Activated T-helper 1 cell treated with Interleukin-2 at 50 U/mL for 16 hours (primary cell): ENCODE measurements around the gene CPM.
"Not testable (repeated sequence)": the region's sequence is repeated elsewhere in the genome, so short reads cannot be mapped to it uniquely, and the experiment has no call there.

Experiments
- DNase-seq: peaks from one replicate; pipeline ENCODE4 v3.0.0-alpha.2; 2020; ENCODE audit warnings: low read depth

Gene CPM

DNA sequence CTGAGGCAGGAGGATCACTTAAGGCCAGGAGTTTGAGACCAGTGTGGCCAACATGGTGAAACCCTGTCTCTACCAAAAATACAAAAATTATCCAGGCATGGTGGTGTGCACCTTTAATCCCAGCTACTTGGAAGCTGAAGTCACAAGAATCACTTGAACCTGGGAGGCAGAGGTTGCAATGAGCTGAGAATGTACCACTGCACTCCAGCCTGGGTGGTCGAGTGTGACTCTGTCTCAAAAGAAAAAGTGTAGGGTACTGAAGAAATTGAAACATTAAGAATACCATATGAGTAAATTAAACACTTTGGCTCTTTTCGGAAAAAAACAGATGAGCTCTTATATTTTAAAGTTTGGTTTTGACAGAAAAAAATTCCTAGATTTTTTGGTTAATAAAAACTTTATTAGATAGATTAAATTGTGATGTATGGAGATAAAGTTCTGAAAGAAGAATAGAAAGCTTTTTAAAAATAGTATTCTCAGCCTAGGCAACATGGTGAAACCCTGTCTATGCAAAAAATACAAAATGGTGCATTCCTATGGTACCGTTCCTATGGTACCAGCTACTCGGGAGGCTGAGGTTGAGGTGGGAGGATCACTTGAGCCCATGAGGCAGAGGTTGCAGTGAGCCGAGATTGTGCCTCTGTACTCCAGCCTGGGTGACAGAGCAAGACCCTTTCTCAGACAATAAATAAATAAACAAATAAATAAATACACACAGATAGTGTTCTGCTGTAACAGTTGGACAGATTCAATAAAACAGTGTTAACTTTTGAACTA is 104.9 kb downstream of the CPM start:
- DNase-seq, result no peak

DNA sequence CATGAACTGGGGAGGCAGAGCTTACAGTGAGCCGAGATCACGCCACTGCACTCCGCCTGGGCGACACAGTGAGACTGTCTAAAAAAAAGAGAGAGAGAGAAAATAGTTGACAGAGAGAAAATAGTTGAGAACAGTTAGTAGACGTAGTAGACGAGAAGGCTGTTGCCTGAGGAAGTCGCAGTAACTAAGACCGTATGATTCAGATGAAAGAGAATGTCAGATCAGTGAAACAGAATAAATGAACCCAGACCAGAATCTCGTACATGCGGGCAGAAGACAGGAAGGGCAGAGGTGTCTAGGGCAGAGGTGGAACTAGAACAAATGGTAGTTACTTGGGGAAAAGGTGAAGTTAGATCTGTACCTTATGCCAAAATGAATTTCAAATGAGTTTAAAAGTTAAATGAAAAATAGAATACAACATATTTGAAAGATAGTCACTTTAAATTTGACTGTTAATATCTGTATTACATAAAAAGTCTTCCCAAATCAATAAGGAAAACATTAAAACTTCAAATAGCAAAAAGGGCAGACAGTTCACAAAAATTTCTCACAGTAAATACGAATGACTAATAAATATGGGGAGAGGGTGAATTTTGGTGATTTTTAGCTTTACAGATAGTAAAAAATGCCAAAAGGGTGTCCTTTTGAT is 107.3 kb downstream of the CPM start:
- no peak for DNase-seq

DNA sequence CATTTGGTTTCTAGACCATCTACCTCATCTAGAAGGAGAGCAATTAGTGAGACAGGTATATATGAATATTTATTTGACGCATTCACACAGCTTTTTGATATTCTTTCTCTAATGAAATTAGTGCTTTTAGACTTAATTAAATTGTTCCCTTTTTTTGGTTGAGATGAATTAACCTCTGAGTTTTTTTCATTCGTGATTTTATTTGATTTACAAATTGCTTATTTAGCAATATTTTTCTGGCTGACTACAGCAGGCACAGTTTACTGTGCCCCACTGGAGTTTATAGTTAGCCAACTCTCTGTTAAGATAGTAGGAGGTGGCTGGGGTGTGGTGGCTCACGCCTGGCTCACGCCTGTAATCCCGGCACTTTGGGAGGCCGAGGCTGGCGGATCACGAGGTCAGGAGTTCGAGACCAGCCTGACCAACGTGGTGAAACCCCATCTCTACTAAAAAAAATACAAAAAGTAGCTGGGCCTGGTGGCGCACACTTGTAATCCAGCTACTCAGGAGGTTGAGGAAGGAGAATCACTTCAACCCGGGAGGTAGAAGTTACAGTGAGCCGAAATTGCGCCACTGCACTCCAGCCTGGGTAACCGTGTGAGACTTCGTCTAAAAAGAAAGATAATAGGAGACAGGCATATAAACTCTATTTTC is 108.2 kb downstream of the CPM start:
- DNase-seq, result no peak

DNA sequence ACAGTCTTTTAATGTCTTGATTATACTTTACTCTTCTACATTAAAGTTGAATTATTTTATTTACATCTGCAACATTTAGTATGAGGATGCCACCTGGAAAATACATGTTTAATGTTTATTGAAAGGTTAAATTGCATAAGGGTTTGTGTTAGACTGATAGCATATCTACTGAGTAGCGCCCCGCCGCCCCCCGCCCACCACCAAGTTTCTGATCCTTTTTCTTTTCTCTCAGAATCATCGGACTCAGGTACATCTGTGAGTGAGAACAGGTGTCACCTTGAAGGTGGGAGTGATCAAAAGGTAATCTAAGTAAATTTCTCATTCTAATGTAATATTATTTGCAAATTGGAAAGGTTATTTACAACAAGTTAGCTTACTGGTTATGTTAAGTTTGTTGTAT is 108.8 kb downstream of the CPM start:
- DNase-seq, result no peak

DNA sequence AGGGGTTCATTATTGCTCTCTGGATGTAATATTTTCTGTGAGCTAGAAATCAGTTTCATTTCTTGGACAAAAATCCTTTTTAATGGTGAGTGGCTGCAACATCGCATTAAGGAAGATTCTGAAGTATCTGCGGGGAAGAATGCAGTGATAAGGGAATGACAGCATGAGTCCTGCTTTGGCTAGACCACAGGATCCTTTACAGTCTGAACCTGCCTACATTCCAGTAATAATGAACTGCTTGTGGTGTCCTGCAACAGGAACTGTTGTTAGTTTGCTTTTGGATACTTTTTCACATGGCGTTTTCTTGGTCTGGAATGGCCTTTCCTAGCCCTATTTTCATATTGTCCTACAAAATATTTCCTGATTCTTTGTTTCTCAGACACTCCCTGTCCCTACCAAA is 109.3 kb downstream of the CPM start:
- DNase-seq, result no peak

DNA sequence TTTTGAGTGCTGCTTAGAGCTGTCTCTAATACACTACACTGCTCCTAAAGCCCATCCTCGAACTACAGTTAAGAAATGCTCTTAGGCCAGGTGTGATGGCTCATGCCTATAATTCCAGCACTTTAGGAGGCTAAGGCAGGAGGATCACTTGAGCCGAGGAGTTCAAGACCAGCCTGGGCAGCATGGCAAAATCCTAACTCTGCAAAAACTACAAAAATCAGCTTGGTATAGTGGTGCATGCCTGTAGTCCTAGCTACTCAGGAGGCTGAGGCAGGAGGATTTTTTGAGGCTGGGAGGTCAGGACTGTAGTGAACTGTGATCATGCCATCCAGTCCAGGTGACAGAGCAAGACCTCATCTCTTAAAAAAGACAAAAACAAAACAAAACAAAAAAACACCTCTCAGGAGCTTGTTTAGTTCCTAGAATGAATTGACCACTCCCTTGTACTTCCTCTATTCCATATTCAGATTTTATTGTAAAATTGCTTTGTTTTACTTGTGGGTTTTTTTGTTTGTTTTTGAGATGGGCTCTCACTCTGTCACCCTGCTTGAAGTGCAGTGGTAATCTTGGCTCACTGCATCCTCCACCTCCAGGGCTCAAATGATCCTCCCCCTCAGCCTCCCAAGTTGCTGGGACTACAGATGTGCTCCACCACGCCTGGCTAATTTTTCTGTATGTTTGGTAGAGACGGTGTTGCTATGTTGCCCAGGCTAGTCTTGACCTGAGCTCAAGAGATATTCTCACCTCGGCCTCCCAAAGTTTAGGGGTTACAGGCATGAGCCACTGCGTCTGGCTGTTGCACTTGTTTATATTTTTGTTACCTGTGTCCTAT is 111.4 kb downstream of the CPM start:
- DNase-seq, result no peak

DNA sequence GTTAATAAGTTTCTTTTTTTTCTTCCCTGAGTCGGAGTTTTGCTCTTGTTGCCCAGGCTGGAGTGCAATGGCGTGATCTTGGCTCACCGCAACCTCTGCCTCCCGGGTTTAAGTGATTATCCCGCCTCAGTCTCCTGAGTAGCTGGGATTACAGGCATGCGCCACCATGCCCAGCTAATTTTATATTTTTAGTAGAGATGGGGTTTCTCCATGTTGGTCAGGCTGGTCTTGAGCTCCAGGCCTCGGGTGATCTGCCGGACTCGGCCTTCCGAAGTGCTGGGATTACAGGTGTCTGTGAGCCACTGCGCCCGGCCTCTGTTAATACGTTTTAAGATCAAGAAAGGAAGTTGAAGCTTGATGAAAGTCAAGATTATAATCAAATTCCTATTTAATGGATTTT is 113.5 kb downstream of the CPM start:
- not testable (repeated sequence) for DNase-seq

DNA sequence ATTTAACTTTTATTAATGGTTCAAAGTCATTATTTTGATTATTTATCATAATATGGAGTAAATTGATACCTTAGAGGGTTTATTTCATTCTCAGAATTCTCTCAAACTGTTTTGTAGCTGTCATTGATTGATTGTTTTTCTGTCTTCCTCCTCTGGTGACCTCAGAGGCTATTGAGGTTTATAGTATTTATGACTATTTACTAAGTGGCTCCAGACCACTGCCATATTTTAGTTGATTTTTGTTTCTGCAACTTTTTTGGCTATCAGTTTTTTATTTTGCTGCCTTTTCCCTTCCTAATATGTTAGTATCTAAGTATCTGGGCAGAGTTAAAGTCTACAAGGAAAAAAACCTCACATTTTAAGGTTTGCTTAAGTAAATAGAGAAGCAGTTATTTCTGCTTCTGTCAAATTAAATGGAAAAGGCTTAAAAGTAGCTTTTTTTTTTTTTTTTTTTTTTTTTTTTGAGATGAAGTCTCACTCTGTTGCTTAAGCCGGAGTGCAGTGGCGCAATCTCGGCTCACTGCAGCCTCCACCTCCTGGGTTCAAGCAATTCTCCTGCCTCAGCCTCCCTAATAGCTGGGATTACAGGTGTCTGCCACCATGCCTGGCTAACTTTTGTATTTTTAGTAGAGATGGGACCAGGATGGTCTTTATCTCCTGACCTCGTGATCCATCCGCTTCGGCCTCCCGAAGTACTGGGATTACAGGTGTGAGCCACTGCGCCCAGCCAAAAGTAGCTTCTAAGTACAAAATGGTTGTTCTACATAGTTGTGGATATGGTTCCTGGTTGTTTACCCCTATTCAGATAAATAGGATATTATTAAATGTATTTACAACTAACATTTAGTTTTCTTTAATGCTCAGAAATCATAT is 116.8 kb downstream of the CPM start:
- no peak for DNase-seq

DNA sequence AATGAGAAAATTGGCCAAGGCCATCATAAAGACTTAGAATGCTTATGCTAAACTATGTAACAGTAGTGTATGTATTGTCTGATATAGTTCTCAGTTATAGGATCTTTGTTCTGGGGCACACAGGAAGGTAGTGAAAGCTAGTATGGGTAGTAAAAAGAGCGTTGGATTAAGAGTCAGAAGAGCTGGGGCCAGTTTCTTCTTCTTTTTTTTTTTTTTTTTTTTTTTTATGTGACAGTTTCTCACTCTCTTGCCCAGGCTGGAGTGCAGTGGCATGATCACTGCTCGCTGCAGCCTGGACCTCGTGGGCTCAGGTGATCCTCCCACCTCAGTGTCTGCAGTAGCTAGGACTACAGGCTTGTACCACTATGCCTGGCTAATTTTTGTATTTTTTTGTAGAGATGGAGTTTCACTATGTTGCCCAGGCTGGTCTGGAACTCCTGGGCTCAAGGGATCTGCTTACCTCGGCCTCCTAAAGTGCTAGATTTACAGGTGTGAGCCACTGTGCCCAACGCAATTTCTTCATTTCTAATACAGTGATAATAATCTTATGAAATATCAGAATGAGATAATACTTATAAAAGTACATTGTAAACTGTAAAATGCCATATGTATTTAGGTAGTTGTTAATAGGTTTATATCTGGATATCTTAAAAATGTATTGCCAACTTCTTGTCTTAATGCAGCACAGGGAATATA is 117.6 kb downstream of the CPM start:
- no peak for DNase-seq

DNA sequence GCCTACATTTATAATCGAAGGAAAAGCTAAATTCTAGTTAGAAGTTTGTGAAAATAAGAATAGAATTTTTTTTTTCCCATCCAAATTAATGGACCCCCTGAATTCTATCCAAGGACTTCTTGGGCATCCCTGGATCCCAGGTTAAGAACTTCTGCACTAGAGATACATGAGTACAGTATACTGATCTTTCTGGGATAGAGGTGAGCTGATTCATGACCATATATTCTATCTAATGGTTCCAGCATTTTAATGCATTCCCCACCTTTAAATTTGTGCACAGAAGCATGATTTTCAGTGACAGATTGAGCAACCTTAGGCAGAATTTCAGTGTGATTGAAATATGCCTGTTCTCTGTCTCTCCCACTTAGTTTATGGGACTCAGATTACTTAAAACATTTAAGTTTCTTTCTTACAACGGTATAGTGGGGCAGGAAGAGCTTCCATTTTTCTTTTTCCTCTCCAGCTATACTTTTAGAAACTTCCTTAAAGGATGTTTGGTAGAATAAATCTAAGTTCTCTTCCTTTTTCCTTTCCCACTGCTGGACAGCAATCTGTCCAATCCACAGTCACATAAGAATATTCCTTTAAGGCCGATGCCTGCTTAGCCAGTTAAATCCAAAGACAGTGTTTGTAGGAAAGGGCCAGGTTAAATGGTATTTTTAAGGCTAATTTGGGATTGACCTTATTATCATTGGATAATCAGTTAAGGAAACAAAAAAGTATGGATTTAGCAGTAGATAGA is 118.3 kb downstream of the CPM start:
- DNase-seq, result no peak

DNA sequence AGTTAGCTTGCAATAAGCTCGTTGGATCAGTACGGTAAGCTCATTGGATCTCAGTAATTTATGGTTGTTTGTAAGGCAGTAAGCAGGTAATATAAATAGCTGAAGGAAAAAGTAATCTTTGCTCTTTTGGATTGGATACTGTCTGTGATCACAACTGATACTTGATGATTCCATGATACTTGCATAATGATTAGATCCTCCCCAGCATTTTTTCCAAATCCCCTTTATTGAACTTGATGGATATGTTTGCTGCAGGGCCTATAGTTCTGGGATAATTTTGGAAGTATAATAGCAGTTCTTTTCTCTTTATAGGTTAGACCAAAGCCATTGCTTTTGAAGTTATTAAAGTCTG is 119.8 kb downstream of the CPM start:
- DNase-seq, result no peak

DNA sequence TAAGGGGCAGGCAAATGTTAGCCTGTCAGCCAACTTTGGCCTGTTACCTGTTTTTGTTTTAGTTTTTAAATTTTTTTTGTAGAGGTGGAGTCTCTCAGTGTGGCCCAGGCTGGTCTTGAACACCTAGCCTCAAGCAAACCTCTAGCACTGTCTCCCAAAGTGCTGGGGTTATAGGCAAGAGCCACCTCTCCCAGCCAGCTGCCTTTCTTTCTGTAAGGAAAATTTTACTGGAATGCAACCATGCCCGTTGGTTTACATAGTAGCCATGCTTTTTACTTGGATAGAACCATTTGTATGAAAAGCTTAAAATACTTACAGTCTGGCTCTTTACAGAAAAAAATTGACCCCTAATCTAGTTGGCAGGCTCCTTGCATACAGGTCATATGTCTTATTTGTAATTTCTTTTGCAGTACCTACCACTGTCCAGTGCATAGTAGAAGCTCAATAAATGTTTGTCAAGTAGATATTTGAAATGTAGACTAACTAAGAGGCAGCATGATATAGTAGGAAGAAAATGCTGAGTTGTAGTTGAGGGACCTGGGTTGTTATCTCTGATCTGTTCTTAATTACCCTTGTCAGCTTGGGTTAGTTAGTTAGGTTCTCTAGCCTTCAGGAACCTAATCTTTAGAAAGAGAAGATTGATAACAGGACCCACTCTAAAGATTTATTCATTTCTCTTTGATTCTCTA is 120.3 kb downstream of the CPM start:
- DNase-seq, result no peak

DNA sequence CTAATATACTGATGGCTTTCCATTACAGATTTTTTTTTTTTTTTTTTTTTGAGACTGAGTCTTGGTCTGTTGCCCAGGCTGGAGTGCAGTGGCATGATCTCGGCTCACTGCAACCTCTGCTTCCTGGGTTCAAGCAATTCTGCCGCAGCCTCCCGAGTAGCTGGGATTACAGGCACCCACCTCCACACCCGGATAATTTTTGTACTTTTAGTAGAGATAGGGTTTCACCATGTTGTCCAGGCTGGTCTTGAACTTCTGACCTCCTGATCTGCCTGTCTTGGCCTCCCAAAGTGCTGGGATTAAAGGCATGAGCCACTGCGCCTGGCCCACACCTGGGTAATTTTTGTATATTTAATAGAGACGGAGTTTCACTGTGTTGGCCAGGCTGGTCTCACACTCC is 121.4 kb downstream of the CPM start:
- DNase-seq, result not testable (repeated sequence)

DNA sequence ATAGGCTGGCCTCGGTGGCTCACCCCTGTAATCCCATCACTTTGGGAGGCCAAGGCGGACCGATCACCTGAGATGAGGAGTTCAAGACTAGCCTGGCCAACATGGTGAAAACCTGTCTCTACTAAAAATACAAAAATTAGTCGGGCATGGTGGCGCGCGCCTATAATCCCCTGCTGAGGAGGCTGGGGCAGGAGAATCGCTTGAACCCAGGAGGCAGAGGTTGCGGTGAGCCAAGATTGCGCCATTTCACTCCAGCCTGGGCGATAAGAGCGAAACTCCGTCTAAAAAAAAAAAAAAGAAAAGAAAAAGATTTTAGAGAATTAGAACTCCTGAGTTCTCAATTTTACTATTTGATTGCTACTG is 123.0 kb downstream of the CPM start:
- DNase-seq, result not testable (repeated sequence)

DNA sequence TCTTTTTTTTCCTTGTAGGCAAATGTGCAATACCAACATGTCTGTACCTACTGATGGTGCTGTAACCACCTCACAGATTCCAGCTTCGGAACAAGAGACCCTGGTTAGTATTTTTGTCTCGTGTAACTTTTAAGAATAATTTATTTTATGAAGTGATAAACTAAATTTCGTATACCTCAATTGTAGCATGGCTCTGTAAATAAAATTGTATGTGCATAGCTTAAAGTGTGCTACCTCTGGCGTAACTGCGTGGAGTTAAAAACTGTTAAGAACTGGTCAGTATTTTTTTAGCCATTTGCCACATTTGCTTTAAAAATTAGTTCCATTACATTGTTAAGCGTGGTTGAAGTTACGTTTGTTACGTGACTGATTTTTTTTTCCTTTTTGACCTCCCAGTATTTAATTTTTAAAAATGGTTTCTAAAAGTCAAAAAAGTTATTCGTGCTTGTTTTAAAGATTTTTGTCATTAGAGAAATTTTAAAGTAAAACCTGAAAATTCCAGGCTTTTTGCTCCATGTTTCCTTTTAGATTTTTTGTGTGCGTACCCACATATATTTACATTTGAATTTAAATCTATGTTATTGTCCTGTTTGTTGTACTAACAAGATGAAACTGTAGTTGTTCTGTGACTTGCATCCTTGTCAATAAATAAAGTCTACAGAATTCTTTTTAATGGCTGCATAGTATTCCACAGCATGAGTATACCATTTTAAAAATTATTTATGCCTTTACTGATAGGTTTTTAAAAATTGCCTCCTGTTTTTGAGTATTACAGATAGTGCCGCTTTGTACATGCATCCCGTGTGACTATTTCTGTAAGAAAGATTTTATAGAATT is 123.6 kb downstream of the CPM start:
- DNase-seq, result no peak

DNA sequence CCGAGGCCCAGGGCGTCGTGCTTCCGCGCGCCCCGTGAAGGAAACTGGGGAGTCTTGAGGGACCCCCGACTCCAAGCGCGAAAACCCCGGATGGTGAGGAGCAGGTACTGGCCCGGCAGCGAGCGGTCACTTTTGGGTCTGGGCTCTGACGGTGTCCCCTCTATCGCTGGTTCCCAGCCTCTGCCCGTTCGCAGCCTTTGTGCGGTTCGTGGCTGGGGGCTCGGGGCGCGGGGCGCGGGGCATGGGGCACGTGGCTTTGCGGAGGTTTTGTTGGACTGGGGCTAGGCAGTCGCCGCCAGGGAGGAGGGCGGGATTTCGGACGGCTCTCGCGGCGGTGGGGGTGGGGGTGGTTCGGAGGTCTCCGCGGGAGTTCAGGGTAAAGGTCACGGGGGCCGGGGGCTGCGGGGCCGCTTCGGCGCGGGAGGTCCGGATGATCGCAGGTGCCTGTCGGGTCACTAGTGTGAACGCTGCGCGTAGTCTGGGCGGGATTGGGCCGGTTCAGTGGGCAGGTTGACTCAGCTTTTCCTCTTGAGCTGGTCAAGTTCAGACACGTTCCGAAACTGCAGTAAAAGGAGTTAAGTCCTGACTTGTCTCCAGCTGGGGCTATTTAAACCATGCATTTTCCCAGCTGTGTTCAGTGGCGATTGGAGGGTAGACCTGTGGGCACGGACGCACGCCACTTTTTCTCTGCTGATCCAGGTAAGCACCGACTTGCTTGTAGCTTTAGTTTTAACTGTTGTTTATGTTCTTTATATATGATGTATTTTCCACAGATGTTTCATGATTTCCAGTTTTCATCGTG is 124.4 kb downstream of the CPM start:
- peak; percentile 24 for DNase-seq

DNA sequence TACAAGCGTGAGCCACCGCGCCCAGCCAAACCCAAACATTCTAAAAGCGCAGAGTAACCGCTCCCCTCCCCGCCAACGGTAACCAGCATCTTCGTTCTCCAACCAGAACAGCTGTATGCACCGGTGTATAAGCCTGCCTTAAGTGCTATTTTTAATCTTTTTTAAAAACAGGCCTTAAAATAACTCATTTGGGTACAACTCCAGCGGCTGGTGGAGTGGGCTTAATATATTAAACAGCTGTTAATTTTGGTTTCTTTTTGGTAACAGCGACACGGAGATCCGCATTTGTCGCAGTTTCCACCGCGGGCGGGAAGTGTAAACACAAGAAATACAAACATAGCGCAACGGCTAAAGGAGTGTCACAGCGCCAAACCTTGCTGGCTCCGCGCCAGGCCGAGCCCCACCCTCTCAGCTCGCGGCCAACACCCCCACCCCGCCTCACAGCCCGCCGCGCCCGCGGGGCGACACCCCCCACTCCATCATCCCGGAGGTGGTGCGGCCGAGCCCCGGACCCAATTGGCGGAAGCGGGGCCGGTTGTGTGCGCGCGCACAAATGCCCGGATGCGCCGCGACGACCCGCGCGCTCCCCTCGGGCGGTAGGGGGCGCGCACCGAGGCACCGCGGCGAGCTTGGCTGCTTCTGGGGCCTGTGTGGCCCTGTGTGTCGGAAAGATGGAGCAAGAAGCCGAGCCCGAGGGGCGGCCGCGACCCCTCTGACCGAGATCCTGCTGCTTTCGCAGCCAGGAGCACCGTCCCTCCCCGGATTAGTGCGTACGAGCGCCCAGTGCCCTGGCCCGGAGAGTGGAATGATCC is 125.2 kb downstream of the CPM start, which contains the start of gene MDM2:
MDM2 (plus strand) TSS at position 602 of the 812 bp plus-strand sequence. CDS start 301 bp downstream, outside the sequence.
- DNase-seq, result peak; percentile 97
